ENCODE measurements around the gene ZNF653.
"Not testable (repeated sequence)": the region's sequence is repeated elsewhere in the genome, so short reads cannot be mapped to it uniquely, and the experiment has no call there.

The ZNF653 gene

DNA sequence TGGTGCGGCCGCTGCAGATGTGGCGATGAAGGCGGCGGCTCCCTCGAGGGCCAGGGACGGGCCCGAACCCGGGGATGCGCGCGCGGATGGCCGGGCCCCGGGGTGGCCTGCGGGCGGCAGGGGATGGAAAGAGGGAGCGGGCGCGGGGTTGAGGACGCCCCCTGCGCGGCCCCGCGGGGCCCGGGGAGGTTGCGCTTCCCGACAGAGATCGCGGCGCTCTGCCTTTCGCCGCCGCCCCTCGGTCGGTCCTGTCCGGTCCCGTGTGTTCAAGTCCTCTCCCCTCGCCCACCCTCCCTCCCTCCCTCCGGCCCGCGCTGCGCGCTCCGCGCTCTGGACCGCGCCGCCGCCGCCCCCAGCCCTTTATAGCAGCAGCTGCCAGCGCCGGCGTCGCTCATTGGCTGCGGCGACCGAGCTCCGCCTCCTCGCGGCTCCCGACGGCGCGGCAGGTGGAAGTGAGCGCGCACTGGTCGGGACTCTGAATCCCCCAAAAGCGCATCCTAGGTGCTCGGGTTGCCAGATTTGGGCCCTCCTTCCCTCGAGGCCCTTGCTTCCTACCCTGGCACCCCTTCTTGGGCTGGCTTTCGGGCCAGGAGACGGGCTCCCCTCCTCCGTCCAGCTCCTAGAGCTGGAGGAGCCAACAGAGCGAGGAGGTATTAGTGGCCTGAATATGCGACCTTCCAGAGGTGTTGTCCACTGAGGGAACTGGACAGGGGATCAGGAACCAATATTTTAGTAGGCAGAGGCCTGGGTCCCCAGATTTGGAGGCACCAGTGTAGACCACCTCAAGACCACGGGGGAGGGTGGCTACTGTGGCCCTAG lies 24.7 kb downstream of the ZNF653 start, which contains the start of gene ELAVL3:
Gene ELAVL3 (minus strand): TSS at position 332 of the 819 bp plus-strand sequence. CDS start 438 bp downstream, outside the sequence.
- no peak for DNase-seq

- DNase-seq: no peak
Observed at GRCh38 chr19:11479898-11480714, 25.5 kb downstream of the ZNF653 start.

DNA sequence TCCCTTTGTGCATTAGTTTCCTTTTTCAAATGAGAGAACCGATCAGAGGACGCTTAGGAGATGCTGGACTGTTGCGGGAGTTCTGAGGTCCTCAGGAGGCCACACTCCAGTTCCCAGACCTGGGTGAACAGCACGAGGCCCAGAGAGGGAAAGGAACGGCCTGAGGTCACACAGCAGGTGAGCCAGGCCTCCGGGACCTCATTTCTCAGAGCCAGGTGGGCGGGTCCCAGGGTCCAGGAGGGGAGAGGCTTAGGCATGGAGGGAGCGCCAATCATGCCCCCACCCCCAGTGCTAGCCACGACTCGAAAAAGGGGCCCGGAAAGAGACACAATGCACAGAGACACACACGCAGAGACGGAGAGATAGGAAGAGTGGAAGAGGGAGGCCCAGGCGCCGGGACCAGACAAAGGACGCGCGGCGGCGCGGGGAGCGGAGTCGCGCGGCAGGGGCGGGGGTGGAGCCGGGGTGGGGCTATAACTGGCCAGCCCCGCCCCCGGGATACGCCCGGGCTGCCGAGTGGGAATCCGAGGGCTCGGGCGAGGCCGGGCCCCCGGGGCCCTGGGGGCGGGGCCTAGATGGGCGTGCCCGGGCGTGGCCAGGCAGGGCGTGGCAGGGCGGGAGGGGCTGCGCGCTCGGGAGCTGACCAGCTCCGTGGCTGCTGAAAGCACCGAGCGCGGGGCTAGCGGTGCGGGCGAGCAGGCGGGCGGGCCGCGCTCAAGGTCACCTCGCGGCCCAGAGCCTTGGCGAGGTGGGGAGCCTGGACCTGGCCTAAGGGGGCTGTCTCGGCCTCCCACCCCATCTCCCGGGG lies 26.3 kb downstream of the ZNF653 start:
- DNase-seq: no peak

- DNase-seq: no peak
Observed at GRCh38 chr19:11478167-11479089, 27.2 kb downstream of the ZNF653 start.

DNA sequence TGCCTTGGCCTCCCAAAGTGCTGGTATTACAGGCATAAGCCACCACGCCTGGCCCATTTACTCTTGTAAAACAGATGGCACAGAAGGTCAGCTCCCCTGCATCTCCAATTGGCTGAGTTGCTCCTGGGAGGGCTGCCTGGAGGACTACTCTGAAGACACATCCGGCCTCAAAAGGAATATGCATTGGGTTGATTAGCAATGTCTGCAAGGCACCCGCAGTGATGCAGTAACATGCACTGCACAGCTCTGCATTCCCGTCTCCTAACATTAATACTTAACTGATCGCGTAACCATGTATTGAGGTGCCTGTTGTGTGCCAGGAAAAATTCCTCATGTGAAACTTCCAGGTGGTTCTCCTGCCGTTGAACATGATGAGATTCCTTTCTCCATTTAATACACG lies 29.8 kb downstream of the ZNF653 start:
- DNase-seq: no peak

- not testable (repeated sequence) for DNase-seq
Observed at GRCh38 chr19:11475343-11475742, 30.3 kb downstream of the ZNF653 start.

- DNase-seq: no peak
Observed at GRCh38 chr19:11473725-11474124, 31.9 kb downstream of the ZNF653 start.

DNA sequence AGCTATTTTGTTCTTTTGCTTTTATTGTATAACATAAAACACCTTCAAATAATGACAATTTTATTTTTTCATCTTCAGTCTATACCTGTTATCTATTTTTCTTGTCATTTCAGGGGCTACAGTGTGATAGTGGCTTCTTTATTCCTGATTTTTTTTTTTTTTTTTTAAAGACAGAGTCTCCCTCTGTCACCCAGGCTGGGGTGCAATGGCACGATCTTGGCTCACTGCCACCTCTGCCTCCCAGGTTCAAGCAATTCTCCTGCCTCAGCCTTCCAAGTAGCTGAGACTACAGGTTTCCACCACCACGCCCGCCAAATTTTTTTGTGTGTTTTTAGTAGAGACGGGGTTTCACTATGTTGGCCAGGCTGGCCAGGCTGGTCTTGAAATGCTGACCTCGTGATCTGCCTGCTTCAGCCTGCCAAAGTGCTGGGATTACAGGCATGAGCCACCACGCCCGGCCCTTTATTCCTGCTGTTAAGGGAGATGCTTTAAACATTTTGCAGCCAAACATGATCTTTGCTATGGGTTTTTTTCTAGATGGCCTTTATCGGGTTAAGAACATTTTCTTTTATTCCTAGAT lies 37.3 kb downstream of the ZNF653 start:
- DNase-seq: not testable (repeated sequence)

DNA sequence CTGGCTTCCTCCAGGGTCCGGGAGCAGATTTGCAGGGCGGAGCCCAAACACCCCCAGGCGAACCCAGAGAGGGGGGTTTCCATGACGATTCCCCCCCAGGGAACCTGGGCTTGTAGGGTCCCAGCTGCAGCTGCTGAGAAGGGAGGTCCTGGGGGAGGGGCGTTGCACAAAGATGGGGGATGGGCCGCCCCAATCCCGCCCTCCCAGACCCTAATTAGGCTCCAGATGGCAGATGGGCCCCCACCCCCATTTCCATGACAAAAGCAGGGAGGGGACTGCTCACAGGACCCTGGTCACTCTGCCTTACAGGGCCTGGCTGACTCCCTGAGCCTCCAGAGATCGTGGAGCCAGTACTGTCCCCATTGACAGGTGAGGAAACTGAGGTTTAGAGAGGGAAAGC lies 40.0 kb downstream of the ZNF653 start:
- no peak for DNase-seq

GRCh38 chr19:11464333-11465265 lies 41.0 kb downstream of the ZNF653 start:
- DNase-seq: no peak

DNA sequence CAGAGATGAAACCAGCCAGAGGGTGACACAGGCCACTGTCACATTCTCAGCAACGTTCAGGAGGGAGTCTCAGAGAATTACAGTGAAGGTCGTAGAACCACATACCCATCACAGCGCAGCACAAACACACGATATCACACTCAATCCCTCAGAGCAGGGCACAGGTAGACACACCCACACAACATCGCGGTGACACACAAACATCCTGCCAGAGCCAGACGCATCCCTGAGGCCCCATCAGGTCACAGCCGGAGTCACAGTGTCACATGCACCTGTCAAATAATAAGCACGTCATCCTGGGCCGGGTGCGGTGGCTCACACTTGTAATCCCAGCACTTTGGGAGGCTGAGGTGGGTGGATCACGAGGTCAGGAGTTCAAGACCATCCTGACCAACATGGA lies 42.2 kb downstream of the ZNF653 start:
- DNase-seq: no peak

DNA sequence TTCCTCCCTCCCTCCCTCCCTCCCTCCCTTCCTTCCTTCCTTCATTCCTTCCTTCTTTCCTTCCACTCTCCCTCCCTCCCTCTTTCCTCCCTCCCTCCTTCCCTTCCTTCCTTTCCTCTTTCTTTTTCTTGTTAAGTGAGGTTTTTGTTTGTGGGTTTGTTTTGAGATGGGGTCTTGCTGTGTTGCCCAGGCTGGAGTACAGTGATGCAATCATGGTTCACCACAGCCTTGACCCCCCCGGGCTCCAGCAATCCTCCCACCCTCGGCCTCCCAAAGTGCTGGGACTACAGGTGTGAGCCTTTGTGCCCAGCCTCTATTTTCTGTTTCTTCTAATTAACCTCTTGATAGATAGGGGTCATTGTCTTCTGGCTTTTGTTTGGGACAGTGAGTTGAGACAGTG lies 44.2 kb downstream of the ZNF653 start:
- no peak for DNase-seq

DNA sequence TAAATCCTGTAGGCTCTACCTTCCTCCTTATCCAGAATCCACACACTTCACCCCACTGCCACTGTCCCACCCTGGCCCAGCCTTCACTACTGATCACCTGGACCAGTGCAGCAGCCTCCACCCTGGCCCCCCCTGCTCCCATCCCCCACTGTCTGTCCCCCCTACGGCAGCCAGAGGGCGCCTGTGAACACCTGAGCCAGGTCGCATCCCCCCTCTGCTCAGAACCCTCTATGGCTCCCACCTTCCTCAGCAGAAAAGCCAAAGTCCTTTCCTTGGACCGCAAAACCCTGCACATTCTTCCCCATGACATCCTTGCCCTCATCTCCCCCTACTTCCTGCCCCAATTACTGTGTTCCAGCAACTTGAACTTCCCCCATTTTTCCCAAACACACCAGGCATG lies 45.4 kb downstream of the ZNF653 start:
- DNase-seq: no peak

DNA sequence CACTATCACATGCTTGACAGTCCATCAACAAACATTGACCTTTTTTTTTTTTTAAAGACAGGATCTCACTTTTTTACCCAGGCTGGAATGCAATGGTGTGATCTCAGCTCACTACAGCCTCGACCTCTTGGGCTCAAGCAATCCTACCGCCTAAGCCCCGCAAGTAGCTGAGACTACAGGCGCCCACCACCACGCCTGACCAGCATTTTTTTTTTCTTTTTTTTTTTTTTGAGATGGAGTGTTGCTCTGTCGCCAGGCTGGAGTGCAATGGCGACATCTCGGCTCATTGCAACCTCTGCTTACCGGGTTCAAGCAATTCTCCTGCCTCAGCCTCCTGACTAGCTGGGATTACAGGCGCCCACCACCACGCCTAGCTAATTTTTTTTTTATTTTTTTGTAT lies 46.7 kb downstream of the ZNF653 start:
- not testable (repeated sequence) for DNase-seq

DNA sequence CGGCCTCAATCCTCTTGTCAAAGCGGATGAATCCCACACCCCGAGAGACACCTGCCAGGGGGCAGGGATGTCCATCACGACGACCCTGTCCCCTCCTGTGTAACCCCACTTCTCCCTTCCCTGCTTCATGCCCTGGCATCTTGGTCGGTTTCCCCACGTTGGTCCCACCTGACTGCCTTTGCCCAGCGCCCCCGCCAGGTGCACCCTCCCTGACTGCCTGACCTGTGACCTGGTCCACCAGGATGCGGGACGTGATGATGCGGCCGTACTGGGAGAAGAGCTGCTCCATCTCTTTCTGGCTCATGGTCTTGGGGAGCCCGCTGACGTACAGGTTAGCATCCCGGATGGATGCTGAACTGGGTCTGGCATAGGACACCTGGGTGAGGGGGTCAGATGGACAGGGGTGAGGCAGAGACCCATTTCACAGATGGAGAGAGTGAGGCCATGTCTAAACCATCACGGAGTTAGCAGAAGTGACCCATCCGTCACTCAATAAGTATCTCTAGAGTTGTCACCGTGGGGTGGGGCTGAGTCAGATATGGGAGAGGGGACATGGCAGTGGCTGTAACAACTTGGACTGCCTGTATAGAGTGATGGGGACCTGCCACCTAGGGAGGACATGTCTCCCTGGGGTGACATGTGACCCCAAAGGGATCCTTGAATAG lies 47.3 kb downstream of the ZNF653 start:
- DNase-seq: no peak

DNA sequence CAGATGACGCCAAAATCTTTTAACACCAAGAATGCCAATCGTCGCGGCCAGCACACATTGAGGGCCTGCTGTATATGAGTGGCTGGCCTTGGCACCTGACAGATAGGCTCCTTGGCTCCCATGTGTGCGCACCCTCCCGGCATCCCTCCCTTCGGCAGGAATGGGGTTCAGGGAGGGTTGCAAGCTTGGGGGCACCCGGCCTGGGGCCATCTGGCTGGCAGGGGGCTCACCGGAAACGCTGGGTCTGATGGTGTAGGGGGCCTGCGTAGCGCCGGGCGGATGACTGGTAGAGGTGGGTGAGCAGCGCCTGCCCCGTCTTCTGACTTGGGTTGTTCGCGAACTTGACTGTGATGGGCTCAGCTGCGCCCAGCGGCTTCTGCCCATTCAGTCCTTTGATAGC lies 47.8 kb downstream of the ZNF653 start:
- no peak for DNase-seq

DNA sequence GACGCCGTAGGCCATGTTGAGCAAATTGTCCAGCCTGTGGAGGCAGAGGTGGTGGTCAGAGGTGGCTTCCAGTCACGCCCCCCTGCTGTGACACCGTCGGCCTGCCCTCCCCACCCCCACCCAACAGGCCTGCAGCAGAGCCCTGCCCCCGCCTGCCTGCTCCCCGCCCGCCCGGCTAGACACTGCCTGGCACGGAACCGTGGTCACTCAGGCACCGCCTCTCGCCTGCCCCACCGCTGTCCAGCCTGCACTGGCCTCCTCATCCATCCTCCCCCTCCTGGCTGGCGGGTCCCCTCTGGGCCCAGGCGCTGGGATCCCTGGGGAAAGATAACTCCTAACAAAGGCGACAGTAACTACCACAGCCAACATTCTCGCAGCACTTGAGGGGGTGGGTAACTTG lies 48.5 kb downstream of the ZNF653 start:
- DNase-seq: no peak

DNA sequence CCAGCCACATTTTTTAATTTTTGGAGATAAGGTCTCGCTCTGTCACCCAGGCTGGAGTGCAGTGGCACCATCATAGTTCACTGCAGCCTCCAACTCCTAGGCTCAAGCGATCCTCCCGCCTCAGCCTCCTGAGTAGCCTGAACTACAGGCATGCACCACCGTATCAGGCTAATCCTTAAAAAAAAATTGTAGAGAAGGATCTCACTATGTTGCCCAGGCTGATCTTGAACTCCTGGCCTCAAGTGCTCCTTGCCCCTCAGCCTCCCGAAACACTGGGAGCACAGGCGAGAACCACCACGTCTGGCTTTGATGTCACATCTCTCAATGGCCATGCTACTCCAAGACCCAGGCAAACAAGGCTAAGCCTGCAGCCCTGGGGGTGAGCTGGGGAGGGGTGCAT lies 49.0 kb downstream of the ZNF653 start:
- no peak for DNase-seq

GRCh38 chr19:11455233-11455554 lies 50.4 kb downstream of the ZNF653 start:
- not testable (repeated sequence) for DNase-seq

Measured in NCI-H524 treated with DMSO at 0.1 percent for 48 hours (cell line).